Measurements from ENCODE around the gene CLASRP.
"Not testable (repeated sequence)": the region's sequence is repeated elsewhere in the genome, so short reads cannot be mapped to it uniquely, and the experiment has no call there.

The CLASRP gene

GRCh38 chr19:45117671-45118070, 78.8 kb downstream of the CLASRP start:
- no peak overlapping the region for H3K4me3 ChIP-seq (ENCODE audit: low read length)
- no peaks in the 10 kb centered on the region for H3K27me3 ChIP-seq (ENCODE audit: control insufficient read depth, insufficient read depth, low read length)
- H3K36me3 ChIP-seq (ENCODE audit: control insufficient read depth, insufficient read depth, low read length), result no peaks in the 10 kb centered on the region
- no peak for DNase-seq (ENCODE audit: low read depth, low spot score)
- WGBS (ENCODE audit: insufficient coverage, insufficient read length), result no CpG with 5 or more reads among the region's 12 CpGs
- H3K27ac ChIP-seq (ENCODE audit: low read length), result no peak overlapping the region
- H3K9me3 ChIP-seq (ENCODE audit: control insufficient read depth, insufficient read depth, low read length), result no peaks in the 10 kb centered on the region
- H3K4me1 ChIP-seq (ENCODE audit: control insufficient read depth, insufficient read depth, low read length), result no peaks in the 10 kb centered on the region; the same call in 1 of the 2 replicates

GRCh38 chr19:45118106-45118505, 79.3 kb downstream of the CLASRP start:
- WGBS (ENCODE audit: insufficient coverage, insufficient read length), result no CpG with 5 or more reads among the region's 5 CpGs
- no peaks in the 10 kb centered on the region for H3K36me3 ChIP-seq (ENCODE audit: control insufficient read depth, insufficient read depth, low read length)
- H3K9me3 ChIP-seq (ENCODE audit: control insufficient read depth, insufficient read depth, low read length), result no peaks in the 10 kb centered on the region
- no peak overlapping the region for H3K27ac ChIP-seq (ENCODE audit: low read length)
- no peaks in the 10 kb centered on the region for H3K27me3 ChIP-seq (ENCODE audit: control insufficient read depth, insufficient read depth, low read length)
- no peak for DNase-seq (ENCODE audit: low read depth, low spot score)
- no peaks in the 10 kb centered on the region; the same call in 1 of the 2 replicates for H3K4me1 ChIP-seq (ENCODE audit: control insufficient read depth, insufficient read depth, low read length)
- no peak overlapping the region for H3K4me3 ChIP-seq (ENCODE audit: low read length)

GRCh38 chr19:45118591-45119355, 79.9 kb downstream of the CLASRP start:
- not testable (repeated sequence) for H3K27ac ChIP-seq (ENCODE audit: low read length); H3K4me3 ChIP-seq (ENCODE audit: low read length)

GRCh38 chr19:45119582-45119981, 80.7 kb downstream of the CLASRP start:
- no peaks in the 10 kb centered on the region for H3K36me3 ChIP-seq (ENCODE audit: control insufficient read depth, insufficient read depth, low read length)
- H3K27ac ChIP-seq (ENCODE audit: low read length), result no peak overlapping the region
- H3K4me3 ChIP-seq (ENCODE audit: low read length), result no peak overlapping the region
- no peaks in the 10 kb centered on the region; the same call in 1 of the 2 replicates for H3K4me1 ChIP-seq (ENCODE audit: control insufficient read depth, insufficient read depth, low read length)
- no peaks in the 10 kb centered on the region for H3K27me3 ChIP-seq (ENCODE audit: control insufficient read depth, insufficient read depth, low read length)
- DNase-seq (ENCODE audit: low read depth, low spot score), result no peak
- no peaks in the 10 kb centered on the region for H3K9me3 ChIP-seq (ENCODE audit: control insufficient read depth, insufficient read depth, low read length)
- WGBS (ENCODE audit: insufficient coverage, insufficient read length), result no CpG with 5 or more reads among the region's 6 CpGs

More at GRCh38 chr19:45118591-45119355, 79.9 kb downstream of the CLASRP start:
- not testable (repeated sequence) for H3K27me3 ChIP-seq (ENCODE audit: control insufficient read depth, insufficient read depth, low read length); H3K36me3 ChIP-seq (ENCODE audit: control insufficient read depth, insufficient read depth, low read length); DNase-seq (ENCODE audit: low read depth, low spot score); H3K4me1 ChIP-seq (ENCODE audit: control insufficient read depth, insufficient read depth, low read length); H3K9me3 ChIP-seq (ENCODE audit: control insufficient read depth, insufficient read depth, low read length)
- WGBS (ENCODE audit: insufficient coverage, insufficient read length), result no CpG with 5 or more reads among the region's 18 CpGs
